SK-N-SH (cell line): ENCODE data around the gene PLEKHG3. TPM values are rescaled to one million over a fixed set of nuclear protein-coding genes. Genes with fewer than 3 reads are reported as not detected.

ENCODE experiments used
- CTCF ChIA-PET: fragments of 300-600, 350-600 bp; formaldehyde crosslinking; extraction: SDS; loops from one replicate; lab custom pipeline; 2021; lab: Yijun Ruan, JAX
- POLR2A ChIA-PET: fragments of 350-600 bp; sonication (Branson Sonifier 250); formaldehyde crosslinking; extraction: SDS; loops from one replicate; lab custom pipeline; 2020; ENCODE audit warnings: antibody characterized with exemption, inconsistent platforms; lab: Yijun Ruan, JAX
- DNase-seq: peaks from one replicate; pipeline ENCODE4 v3.0.0; 2012
- H2AFZ ChIP-seq: fragments of 200-600 bp; sonication (generic); 2 replicates; pipeline ENCODE4 v1.8.1; 2016; ENCODE audit warnings: antibody characterized with exemption, mild to moderate bottlenecking, low read depth
- H3F3A ChIP-seq: fragments of 200-600 bp; sonication (generic); replicated peaks from 2 replicates; pipeline ENCODE3; 2016; ENCODE audit warnings: antibody characterized with exemption, mild to moderate bottlenecking; ENCODE audit not compliant: insufficient read depth
- H3K27ac ChIP-seq, 2 experiments: fragments of 200-500 bp in 1 of 2; fragments of 200-600 bp in 1 of 2; sonication (Bioruptor generic) in 1 of 2; sonication (generic), shearing (Covaris generic) in 1 of 2; 2 replicates each; pipeline versions ENCODE4 v1.5.1 to v1.6.1; 2014 to 2016; ENCODE audit warnings: low read depth in 2 of 2, inconsistent platforms in 1 of 2, low read length in 1 of 2, mild to moderate bottlenecking in 1 of 2, mixed read lengths in 1 of 2
- H3K27me3 ChIP-seq: fragments of 200-600 bp; sonication (generic), shearing (Covaris generic); 2 replicates; pipeline ENCODE4 v1.6.1; 2016; ENCODE audit warnings: mixed run types; ENCODE audit not compliant: insufficient read depth
- H3K36me3 ChIP-seq, 2 experiments: fragments of 200-500 bp in 1 of 2; fragments of 200-600 bp in 1 of 2; sonication (Bioruptor generic) in 1 of 2; sonication (generic) in 1 of 2; replicated peaks in 1 of 2; 2 replicates each; pipeline versions ENCODE3 to v1.5.1; 2014 to 2016; ENCODE audit warnings: low read length in 1 of 2, mild to moderate bottlenecking in 1 of 2; ENCODE audit not compliant: insufficient read depth in 2 of 2, control insufficient read depth in 1 of 2
- H3K4me1 ChIP-seq, 2 experiments: fragments of 200-500 bp in 1 of 2; fragments of 200-600 bp in 1 of 2; sonication (Bioruptor generic) in 1 of 2; sonication (generic), shearing (Covaris generic) in 1 of 2; 2 replicates each; pipeline versions ENCODE4 v1.5.1 to v1.6.1; 2014 to 2016; ENCODE audit warnings: low read depth in 1 of 2, low read length in 1 of 2, mixed run types in 1 of 2; ENCODE audit not compliant: insufficient read depth in 2 of 2, control insufficient read depth in 1 of 2
- H3K4me2 ChIP-seq: fragments of 200-600 bp; sonication (generic), shearing (Covaris generic); 2 replicates; pipeline ENCODE4 v1.6.1; 2017; ENCODE audit warnings: mixed run types
- H3K4me3 ChIP-seq, 2 experiments: fragments of 200-500 bp in 1 of 2; fragments of 200-600 bp in 1 of 2; sonication (Bioruptor generic) in 1 of 2; sonication (generic), shearing (Covaris generic) in 1 of 2; 2 replicates each; pipeline versions ENCODE4 v1.5.1 to v1.8.1; 2014 to 2016; ENCODE audit warnings: low read depth in 2 of 2, inconsistent platforms in 1 of 2, low read length in 1 of 2, mild to moderate bottlenecking in 1 of 2, mixed read lengths in 1 of 2, moderate library complexity in 1 of 2
- H3K79me2 ChIP-seq: fragments of 200-600 bp; sonication (generic); 2 replicates; pipeline ENCODE4 v1.8.1; 2017; ENCODE audit warnings: mild to moderate bottlenecking; ENCODE audit not compliant: insufficient read depth
- H3K9ac ChIP-seq: fragments of 200-600 bp; sonication (generic); 2 replicates; pipeline ENCODE4 v1.6.1; 2017; ENCODE audit warnings: mixed run types
- H3K9me2 ChIP-seq: fragments of 200-600 bp; sonication (generic); 2 replicates; pipeline ENCODE4 v1.6.1; 2017; ENCODE audit warnings: mixed run types
- H3K9me3 ChIP-seq: fragments of 200-600 bp; sonication (generic); 2 replicates; pipeline ENCODE4 v1.6.1; 2017; ENCODE audit warnings: mixed run types, mild to moderate bottlenecking, moderate library complexity
- H4K20me1 ChIP-seq: fragments of 200-600 bp; sonication (generic); 2 replicates; pipeline ENCODE4 v1.6.1; 2017; ENCODE audit warnings: mild to moderate bottlenecking, mixed run types; ENCODE audit not compliant: insufficient read depth
- ELF1 ChIP-seq: IDR thresholded peaks from 2 replicates; pipeline ENCODE4 v1.4.0; 2012
- EP300 ChIP-seq, 2 experiments: IDR thresholded peaks; 2 replicates each; pipeline versions ENCODE4 v1.4.0 to v1.6.1; 2012; ENCODE audit warnings: borderline replicate concordance in 1 of 2, low read depth in 1 of 2, low read length in 1 of 2
- EZH2phosphoT487 ChIP-seq: fragments of 200-600 bp; sonication (generic); IDR thresholded peaks from 2 replicates; pipeline ENCODE4 v1.6.1; 2017; ENCODE audit warnings: low read depth, mixed run types, mild to moderate bottlenecking, antibody characterized with exemption, moderate library complexity, borderline replicate concordance
- FOXJ3 ChIP-seq: sonication (generic); formaldehyde crosslinking; IDR thresholded peaks from 2 replicates; pipeline ENCODE4 v1.5.1; 2020; ENCODE audit warnings: mild to moderate bottlenecking, missing genetic modification reagents
- GABPA ChIP-seq: IDR thresholded peaks from 2 replicates; pipeline ENCODE4 v1.4.0; 2012; ENCODE audit warnings: low read depth, mild to moderate bottlenecking
- IRF3 ChIP-seq: fragments of 150-350 bp; IDR thresholded peaks from 2 replicates; pipeline ENCODE4 v1.6.1; 2016; ENCODE audit warnings: mild to moderate bottlenecking, low read depth, low read length
- MEF2A ChIP-seq: IDR thresholded peaks from 2 replicates; pipeline ENCODE4 v1.4.0; 2012; ENCODE audit warnings: low read depth, borderline replicate concordance
- NFIC ChIP-seq: IDR thresholded peaks from 2 replicates; pipeline ENCODE4 v1.4.0; 2012; ENCODE audit warnings: borderline replicate concordance
- NRF1 ChIP-seq: IDR thresholded peaks from 2 replicates; pipeline ENCODE4 v1.6.1; 2012; ENCODE audit warnings: low read depth, mild to moderate bottlenecking, low read length
- POLR2AphosphoS5 ChIP-seq: IDR thresholded peaks from 2 replicates; pipeline ENCODE4 v1.6.1; 2012; ENCODE audit warnings: low read depth, low read length
- RAD21 ChIP-seq: IDR thresholded peaks from 2 replicates; pipeline ENCODE4 v1.6.1; 2012; ENCODE audit warnings: mild to moderate bottlenecking, low read length
- RCOR1 ChIP-seq: fragments of 150-350 bp; IDR thresholded peaks from 2 replicates; pipeline ENCODE4 v1.6.1; 2017; ENCODE audit warnings: antibody characterized with exemption, low read length
- REST ChIP-seq: IDR thresholded peaks from 2 replicates; pipeline ENCODE4 v1.6.1; 2012; ENCODE audit warnings: mild to moderate bottlenecking, low read depth, low read length, moderate library complexity
- RFX5 ChIP-seq: IDR thresholded peaks from 2 replicates; pipeline ENCODE4 v1.6.1; 2012; ENCODE audit warnings: mild to moderate bottlenecking, improper control_type of control experiment, low read length
- SIN3A ChIP-seq: IDR thresholded peaks from 2 replicates; pipeline ENCODE4 v1.6.1; 2012; ENCODE audit warnings: low read depth, mild to moderate bottlenecking, low read length, moderate library complexity, borderline replicate concordance
- SMC3 ChIP-seq: IDR thresholded peaks from 2 replicates; pipeline ENCODE4 v1.6.1; 2012; ENCODE audit warnings: low read depth, low read length, improper control_type of control experiment
- ZBTB33 ChIP-seq: IDR thresholded peaks from 2 replicates; pipeline ENCODE4 v1.4.0; 2012; ENCODE audit warnings: low read depth, borderline replicate concordance
- WGBS: methylation state at CpG from one replicate; pipeline ENCODE4 v1.1.6; 2017; ENCODE audit warnings: low lambda C conversion rate; 5-methylcytosine and 5-hydroxymethylcytosine counted together
- polyA plus RNA-seq, 3 experiments: library from polyadenylated mRNA; depleted of rRNA; stranded (reverse); fragments of >200 nt; gene quantifications; 2 replicates each; pipeline ENCODE4 v1.2.3, GENCODE V29; 2012
- TF ChIP-seq, protein P1 (sequence below): IDR thresholded peaks from 2 replicates; pipeline ENCODE4 v1.4.0; 2012; ENCODE audit warnings: low read depth
- TF ChIP-seq, protein P2 (sequence below): fragments of 200-600 bp; sonication (generic); IDR thresholded peaks from 2 replicates; pipeline ENCODE4 v1.6.1; 2017; ENCODE audit warnings: antibody characterized with exemption, mild to moderate bottlenecking, moderate library complexity

Gene PLEKHG3
- polyA plus RNA-seq, 1 of the 3 experiments (the other 2 are of a cell fraction): 5.1 TPM

DNA sequence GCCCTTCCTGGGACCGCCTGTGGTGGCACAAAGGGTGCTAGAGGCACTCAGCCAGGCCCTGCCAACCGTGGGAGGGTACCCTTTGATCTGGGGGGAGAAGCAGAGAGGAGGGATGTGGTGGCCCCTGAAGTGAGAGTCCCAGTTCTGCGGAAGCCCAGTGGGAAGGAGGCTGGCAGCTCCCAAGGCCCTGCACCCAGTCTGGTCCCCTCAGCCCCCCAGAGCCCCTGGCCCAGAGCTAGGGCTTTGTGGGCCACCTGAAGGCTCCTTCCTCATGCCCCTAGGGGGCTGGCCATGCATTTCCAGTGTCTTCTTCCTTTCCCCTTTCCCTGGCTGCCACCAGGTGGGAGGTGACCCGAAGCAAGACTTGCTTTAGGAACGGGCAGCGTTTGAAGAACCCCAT lies 44.3 kb downstream of the PLEKHG3 start:
- Histone ChIP-seq H2AFZ (no peak overlapping the region), H3K4me1 (no peaks in the 10 kb centered on the region)
- WGBS: 92% methylated on average over 4 of the region's 6 CpGs
- TF ChIP-seq NRF1 (no peak), MEF2A (no peak), SMC3 (no peak), ELF1 (no peak), EZH2phosphoT487 (no peak), RFX5 (no peak), ZBTB33 (no peak), RCOR1 (no peak), EP300 (IDR thresholded peaks at IDR 0.05; ENCODE audit: borderline replicate concordance in 1 of 2, low read depth in 1 of 2, low read length in 1 of 2) (no peak), RAD21 (no peak), GABPA (no peak), FOXJ3 (CRISPR knock-in tag) (no peak), POLR2AphosphoS5 (no peak), SIN3A (no peak), IRF3 (no peak), NFIC (no peak), REST (no peak)
- TF ChIP-seq, protein P1, sequence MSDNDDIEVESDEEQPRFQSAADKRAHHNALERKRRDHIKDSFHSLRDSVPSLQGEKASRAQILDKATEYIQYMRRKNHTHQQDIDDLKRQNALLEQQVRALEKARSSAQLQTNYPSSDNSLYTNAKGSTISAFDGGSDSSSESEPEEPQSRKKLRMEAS: no peak
- TF ChIP-seq, protein P2, sequence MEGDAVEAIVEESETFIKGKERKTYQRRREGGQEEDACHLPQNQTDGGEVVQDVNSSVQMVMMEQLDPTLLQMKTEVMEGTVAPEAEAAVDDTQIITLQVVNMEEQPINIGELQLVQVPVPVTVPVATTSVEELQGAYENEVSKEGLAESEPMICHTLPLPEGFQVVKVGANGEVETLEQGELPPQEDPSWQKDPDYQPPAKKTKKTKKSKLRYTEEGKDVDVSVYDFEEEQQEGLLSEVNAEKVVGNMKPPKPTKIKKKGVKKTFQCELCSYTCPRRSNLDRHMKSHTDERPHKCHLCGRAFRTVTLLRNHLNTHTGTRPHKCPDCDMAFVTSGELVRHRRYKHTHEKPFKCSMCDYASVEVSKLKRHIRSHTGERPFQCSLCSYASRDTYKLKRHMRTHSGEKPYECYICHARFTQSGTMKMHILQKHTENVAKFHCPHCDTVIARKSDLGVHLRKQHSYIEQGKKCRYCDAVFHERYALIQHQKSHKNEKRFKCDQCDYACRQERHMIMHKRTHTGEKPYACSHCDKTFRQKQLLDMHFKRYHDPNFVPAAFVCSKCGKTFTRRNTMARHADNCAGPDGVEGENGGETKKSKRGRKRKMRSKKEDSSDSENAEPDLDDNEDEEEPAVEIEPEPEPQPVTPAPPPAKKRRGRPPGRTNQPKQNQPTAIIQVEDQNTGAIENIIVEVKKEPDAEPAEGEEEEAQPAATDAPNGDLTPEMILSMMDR: no peak
- TF ChIP-seq, all 33 proteins: peak for 0
- peaks cover 6% of the 10 kb centered on the region for H3F3A ChIP-seq
- H3K36me3 ChIP-seq: peaks cover 3 to 9% of the 10 kb centered on the region in 2 experiments
- H3K9me2 ChIP-seq: no peaks in the 10 kb centered on the region
- DNase-seq: no peak
- no peak overlapping the region for H3K27ac ChIP-seq
- no peaks in the 10 kb centered on the region for H3K27me3 ChIP-seq
- no peaks in the 10 kb centered on the region for H4K20me1 ChIP-seq
- no peak overlapping the region for H3K4me2 ChIP-seq
- no peaks in the 10 kb centered on the region for H3K9me3 ChIP-seq
- POLR2A ChIA-PET: no interaction called here
- no peak overlapping the region for H3K9ac ChIP-seq
- no peaks in the 10 kb centered on the region for H3K79me2 ChIP-seq
- H3K4me3 ChIP-seq: no peak overlapping the region
- CTCF ChIA-PET: interaction anchor here (0.7 kb wide), 1 partner anchor 143 kb away, joined by 4 read pairs; no protein-coding TSS in a partner anchor
